ENCODE measurements around the gene NDUFC1.
"Not testable (repeated sequence)": the region's sequence is repeated elsewhere in the genome, so short reads cannot be mapped to it uniquely, and the experiment has no call there.

NDUFC1 gene

DNA sequence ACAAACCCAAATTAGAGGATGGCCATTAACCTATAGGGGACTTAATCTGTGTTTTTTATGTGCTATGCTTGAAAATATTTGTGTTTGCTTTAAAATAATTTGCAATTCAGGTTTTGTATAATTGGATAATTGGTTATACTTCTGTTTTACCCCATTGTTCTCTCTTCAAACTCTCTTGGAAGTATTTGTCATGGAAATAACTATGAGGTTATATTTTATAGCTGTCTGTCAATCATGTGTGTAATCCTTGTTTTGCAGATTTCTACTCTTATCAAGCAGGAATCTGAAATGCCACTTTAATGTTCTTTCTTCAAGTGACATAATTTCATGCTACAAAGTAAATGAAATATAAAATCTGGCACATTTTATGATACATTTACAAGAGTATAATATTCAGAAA lies 15.4 kb upstream of the NDUFC1 start:
- Histone ChIP-seq H3K9ac (ENCODE audit: low read depth in 1 of 2, low read length in 2 of 2) (no peak overlapping the region), H3K27ac (ENCODE audit: low read depth, low read length) (no peak overlapping the region), H3K27me3 (ENCODE audit: control insufficient read depth in 1 of 2, insufficient read depth in 2 of 2, low read length in 2 of 2) (no peaks in the 10 kb centered on the region), H3K9me3 (ENCODE audit: control insufficient read depth in 1 of 2, low read length in 2 of 2) (no peaks in the 10 kb centered on the region), H3K4me3 (ENCODE audit: low read depth in 1 of 2, low read length in 2 of 2) (no peak overlapping the region), H3K36me3 (ENCODE audit: control insufficient read depth in 1 of 2, insufficient read depth in 2 of 2, low read length in 2 of 2) (no peaks in the 10 kb centered on the region), H3K4me1 (ENCODE audit: control insufficient read depth in 1 of 2, insufficient read depth in 2 of 2, low read length in 2 of 2) (peaks cover 6 to 18% of the 10 kb centered on the region in 2 donors)

DNA sequence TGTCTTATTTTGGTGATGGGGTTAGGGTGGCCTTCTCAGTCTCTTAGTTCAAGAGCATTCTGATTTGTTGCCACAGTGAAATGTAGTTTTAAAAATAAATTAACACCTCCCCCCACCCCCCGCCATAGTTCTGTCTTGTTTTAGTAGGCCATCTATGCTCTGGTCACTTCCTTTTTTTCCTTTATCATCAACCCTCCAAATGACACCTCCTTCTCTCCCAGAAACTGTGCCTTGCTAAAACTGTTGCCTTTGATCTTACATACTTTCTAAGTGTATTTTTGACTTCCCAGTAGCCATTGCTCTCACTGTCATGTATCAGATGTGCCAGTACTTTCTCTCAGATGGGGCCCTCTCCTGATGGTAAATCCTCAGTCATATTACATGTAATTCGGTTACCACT lies 14.5 kb upstream of the NDUFC1 start:
- H3K9ac ChIP-seq (ENCODE audit: low read depth in 1 of 2, low read length in 2 of 2), result no peak overlapping the region
- H3K27me3 ChIP-seq (ENCODE audit: control insufficient read depth in 1 of 2, insufficient read depth in 2 of 2, low read length in 2 of 2), result no peaks in the 10 kb centered on the region
- no peaks in the 10 kb centered on the region for H3K9me3 ChIP-seq (ENCODE audit: control insufficient read depth in 1 of 2, low read length in 2 of 2)
- H3K4me3 ChIP-seq (ENCODE audit: low read depth in 1 of 2, low read length in 2 of 2), result no peak overlapping the region
- H3K4me1 ChIP-seq (ENCODE audit: control insufficient read depth in 1 of 2, insufficient read depth in 2 of 2, low read length in 2 of 2), result peaks cover 6 to 20% of the 10 kb centered on the region in 2 donors
- no peaks in the 10 kb centered on the region for H3K36me3 ChIP-seq (ENCODE audit: control insufficient read depth in 1 of 2, insufficient read depth in 2 of 2, low read length in 2 of 2)
- no peak overlapping the region for H3K27ac ChIP-seq (ENCODE audit: low read depth, low read length)

DNA sequence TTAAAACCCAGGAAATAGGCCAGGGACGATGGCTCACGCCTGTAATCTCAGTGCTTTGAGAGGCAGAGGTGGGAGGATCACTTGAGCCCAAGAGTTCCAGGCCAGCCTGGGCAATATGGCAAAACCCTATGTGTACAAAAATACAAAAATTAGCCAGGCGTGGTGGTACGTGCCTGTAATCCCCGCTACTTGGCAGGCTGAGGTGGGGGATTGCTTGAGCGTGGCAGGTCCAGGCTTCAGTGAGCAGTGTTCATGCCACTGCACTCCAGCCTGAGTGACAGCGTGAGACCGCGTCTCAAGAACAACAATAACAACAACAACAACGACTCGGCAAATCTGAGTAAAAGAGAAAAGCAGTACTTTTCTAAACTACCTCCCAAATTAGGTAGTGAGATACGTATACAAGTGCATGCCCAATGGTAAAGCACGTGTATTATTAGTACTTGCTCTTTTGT lies 13.0 kb upstream of the NDUFC1 start:
- Histone ChIP-seq H3K4me3 (ENCODE audit: low read depth in 1 of 2, low read length in 2 of 2) (no peak overlapping the region), H3K9me3 (ENCODE audit: control insufficient read depth in 1 of 2, low read length in 2 of 2) (no peaks in the 10 kb centered on the region), H3K27me3 (ENCODE audit: control insufficient read depth in 1 of 2, insufficient read depth in 2 of 2, low read length in 2 of 2) (no peaks in the 10 kb centered on the region), H3K9ac (ENCODE audit: low read depth in 1 of 2, low read length in 2 of 2) (no peak overlapping the region), H3K36me3 (ENCODE audit: control insufficient read depth in 1 of 2, insufficient read depth in 2 of 2, low read length in 2 of 2) (no peaks in the 10 kb centered on the region), H3K4me1 (ENCODE audit: control insufficient read depth in 1 of 2, insufficient read depth in 2 of 2, low read length in 2 of 2) (peaks cover 6 to 21% of the 10 kb centered on the region in 2 donors), H3K27ac (ENCODE audit: low read depth, low read length) (no peak overlapping the region)

DNA sequence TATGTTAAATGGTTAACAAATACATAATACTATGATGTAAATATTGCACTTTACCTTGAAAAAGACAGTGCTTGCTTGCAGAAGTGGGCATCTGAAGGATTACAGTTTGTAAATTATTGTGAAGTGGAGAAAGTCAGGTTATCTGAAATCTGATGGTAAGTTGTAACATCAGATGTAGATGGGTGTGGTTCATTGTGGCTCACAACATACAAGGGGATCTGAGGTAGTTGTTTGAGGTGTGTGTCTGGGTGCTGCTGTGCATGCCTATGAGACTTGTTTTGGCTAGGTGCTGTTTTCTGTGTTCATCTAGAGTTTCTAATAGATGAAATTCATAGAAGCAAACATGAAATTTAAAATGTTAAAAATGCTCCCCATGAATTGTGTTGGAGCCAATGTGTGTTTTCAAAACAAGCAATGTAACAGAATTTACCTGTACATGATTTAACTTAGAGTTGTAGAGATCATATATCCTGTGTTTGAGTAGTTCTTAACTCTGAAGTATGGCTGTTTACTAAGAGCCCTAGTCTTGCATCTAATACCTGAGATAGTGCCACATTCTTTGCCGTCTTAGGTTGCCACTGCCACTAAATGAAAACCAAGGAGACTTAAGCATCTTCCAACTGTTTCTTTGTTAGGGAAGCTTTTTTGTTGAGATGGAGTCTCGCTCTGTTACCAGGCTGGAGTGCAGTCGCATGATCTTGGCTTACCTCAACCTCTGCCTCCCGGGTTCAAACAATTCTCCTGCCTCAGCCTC lies 11.9 kb upstream of the NDUFC1 start:
- Histone ChIP-seq H3K9ac (ENCODE audit: low read depth in 1 of 2, low read length in 2 of 2) (no peak overlapping the region), H3K4me1 (ENCODE audit: control insufficient read depth in 1 of 2, insufficient read depth in 2 of 2, low read length in 2 of 2) (peaks cover 6 to 15% of the 10 kb centered on the region in 2 donors), H3K36me3 (ENCODE audit: control insufficient read depth in 1 of 2, insufficient read depth in 2 of 2, low read length in 2 of 2) (no peaks in the 10 kb centered on the region), H3K4me3 (ENCODE audit: low read depth in 1 of 2, low read length in 2 of 2) (no peak overlapping the region), H3K27ac (ENCODE audit: low read depth, low read length) (no peak overlapping the region), H3K9me3 (ENCODE audit: control insufficient read depth in 1 of 2, low read length in 2 of 2) (no peaks in the 10 kb centered on the region), H3K27me3 (ENCODE audit: control insufficient read depth in 1 of 2, insufficient read depth in 2 of 2, low read length in 2 of 2) (no peaks in the 10 kb centered on the region)

- H3K9me3 ChIP-seq (ENCODE audit: control insufficient read depth in 1 of 2, low read length in 2 of 2); H3K9ac ChIP-seq (ENCODE audit: low read depth in 1 of 2, low read length in 2 of 2); H3K27ac ChIP-seq (ENCODE audit: low read depth, low read length); H3K27me3 ChIP-seq (ENCODE audit: control insufficient read depth in 1 of 2, insufficient read depth in 2 of 2, low read length in 2 of 2); H3K4me3 ChIP-seq (ENCODE audit: low read depth in 1 of 2, low read length in 2 of 2); H3K36me3 ChIP-seq (ENCODE audit: control insufficient read depth in 1 of 2, insufficient read depth in 2 of 2, low read length in 2 of 2): not testable (repeated sequence)
- H3K4me1 ChIP-seq (ENCODE audit: control insufficient read depth in 1 of 2, insufficient read depth in 2 of 2, low read length in 2 of 2), result peaks cover 6 to 15% of the 10 kb centered on the region in 2 donors
These were observed 11.1 kb upstream of the NDUFC1 start for GRCh38 chr4:139313414-139313813.

- no peaks in the 10 kb centered on the region for H3K27me3 ChIP-seq (ENCODE audit: control insufficient read depth in 1 of 2, insufficient read depth in 2 of 2, low read length in 2 of 2)
- H3K9ac ChIP-seq (ENCODE audit: low read depth in 1 of 2, low read length in 2 of 2), result no peak overlapping the region
- no peak overlapping the region for H3K27ac ChIP-seq (ENCODE audit: low read depth, low read length)
- no peak overlapping the region for H3K4me3 ChIP-seq (ENCODE audit: low read depth in 1 of 2, low read length in 2 of 2)
- no peaks in the 10 kb centered on the region for H3K36me3 ChIP-seq (ENCODE audit: control insufficient read depth in 1 of 2, insufficient read depth in 2 of 2, low read length in 2 of 2)
- H3K4me1 ChIP-seq (ENCODE audit: control insufficient read depth in 1 of 2, insufficient read depth in 2 of 2, low read length in 2 of 2), result peaks cover 6 to 15% of the 10 kb centered on the region in 2 donors
- H3K9me3 ChIP-seq (ENCODE audit: control insufficient read depth in 1 of 2, low read length in 2 of 2), result no peaks in the 10 kb centered on the region
These were observed 10.5 kb upstream of the NDUFC1 start for GRCh38 chr4:139312552-139313332.

DNA sequence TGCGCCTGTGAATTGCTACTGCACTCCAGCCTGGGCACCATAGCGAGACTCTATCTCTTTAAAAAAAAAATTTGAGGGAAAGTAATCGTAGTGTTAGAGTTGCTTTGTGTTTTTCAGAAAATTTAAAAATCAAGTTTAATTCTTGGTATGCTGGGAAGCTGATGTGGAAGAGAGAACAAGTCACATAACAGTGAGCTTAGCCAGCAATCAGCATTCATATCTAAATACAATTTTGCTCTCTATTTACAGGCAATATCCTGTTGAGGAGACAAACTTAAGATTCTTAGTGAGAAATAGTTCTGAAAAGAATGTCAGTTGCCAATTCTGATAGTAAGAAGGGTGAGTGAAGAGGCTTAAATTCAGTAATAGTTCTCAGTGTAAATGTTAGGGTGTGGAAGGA lies 9.6 kb upstream of the NDUFC1 start:
- Histone ChIP-seq H3K9ac (ENCODE audit: low read depth in 1 of 2, low read length in 2 of 2) (no peak overlapping the region), H3K4me3 (ENCODE audit: low read depth in 1 of 2, low read length in 2 of 2) (no peak overlapping the region), H3K27ac (ENCODE audit: low read depth, low read length) (no peak overlapping the region), H3K9me3 (ENCODE audit: control insufficient read depth in 1 of 2, low read length in 2 of 2) (no peaks in the 10 kb centered on the region), H3K4me1 (ENCODE audit: control insufficient read depth in 1 of 2, insufficient read depth in 2 of 2, low read length in 2 of 2) (peaks cover 6 to 15% of the 10 kb centered on the region in 2 donors), H3K27me3 (ENCODE audit: control insufficient read depth in 1 of 2, insufficient read depth in 2 of 2, low read length in 2 of 2) (no peaks in the 10 kb centered on the region), H3K36me3 (ENCODE audit: control insufficient read depth in 1 of 2, insufficient read depth in 2 of 2, low read length in 2 of 2) (no peaks in the 10 kb centered on the region)

DNA sequence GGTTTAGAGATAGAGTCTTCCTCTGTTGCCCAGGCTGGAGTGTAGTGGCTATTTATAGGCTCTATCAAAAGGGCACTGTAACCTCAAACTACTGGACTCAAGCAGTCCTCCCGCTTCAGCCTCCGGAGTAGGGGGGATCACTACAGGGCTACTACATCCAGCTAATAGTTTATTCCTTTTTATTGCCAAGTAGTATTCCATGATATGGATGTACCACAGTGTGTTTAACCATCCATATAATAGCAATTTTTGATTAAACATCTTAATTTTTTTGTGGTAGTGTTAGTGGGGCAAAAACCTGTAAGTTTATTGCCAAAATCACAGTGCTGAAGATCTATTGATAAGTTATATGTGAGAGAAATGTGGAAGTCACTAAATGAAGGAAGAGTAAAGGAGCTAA lies 2.6 kb upstream of the NDUFC1 start:
- H3K9me3 ChIP-seq (ENCODE audit: control insufficient read depth in 1 of 2, low read length in 2 of 2), result no peaks in the 10 kb centered on the region
- H3K36me3 ChIP-seq (ENCODE audit: control insufficient read depth in 1 of 2, insufficient read depth in 2 of 2, low read length in 2 of 2), result peaks cover 0 to 5% of the 10 kb centered on the region in 2 donors
- H3K27ac ChIP-seq (ENCODE audit: low read depth, low read length), result no peak overlapping the region
- peaks cover 12 to 18% of the 10 kb centered on the region in 2 donors for H3K4me1 ChIP-seq (ENCODE audit: control insufficient read depth in 1 of 2, insufficient read depth in 2 of 2, low read length in 2 of 2)
- H3K9ac ChIP-seq (ENCODE audit: low read depth in 1 of 2, low read length in 2 of 2), result no peak overlapping the region
- H3K27me3 ChIP-seq (ENCODE audit: control insufficient read depth in 1 of 2, insufficient read depth in 2 of 2, low read length in 2 of 2), result no peaks in the 10 kb centered on the region
- no peak overlapping the region for H3K4me3 ChIP-seq (ENCODE audit: low read depth in 1 of 2, low read length in 2 of 2)

DNA sequence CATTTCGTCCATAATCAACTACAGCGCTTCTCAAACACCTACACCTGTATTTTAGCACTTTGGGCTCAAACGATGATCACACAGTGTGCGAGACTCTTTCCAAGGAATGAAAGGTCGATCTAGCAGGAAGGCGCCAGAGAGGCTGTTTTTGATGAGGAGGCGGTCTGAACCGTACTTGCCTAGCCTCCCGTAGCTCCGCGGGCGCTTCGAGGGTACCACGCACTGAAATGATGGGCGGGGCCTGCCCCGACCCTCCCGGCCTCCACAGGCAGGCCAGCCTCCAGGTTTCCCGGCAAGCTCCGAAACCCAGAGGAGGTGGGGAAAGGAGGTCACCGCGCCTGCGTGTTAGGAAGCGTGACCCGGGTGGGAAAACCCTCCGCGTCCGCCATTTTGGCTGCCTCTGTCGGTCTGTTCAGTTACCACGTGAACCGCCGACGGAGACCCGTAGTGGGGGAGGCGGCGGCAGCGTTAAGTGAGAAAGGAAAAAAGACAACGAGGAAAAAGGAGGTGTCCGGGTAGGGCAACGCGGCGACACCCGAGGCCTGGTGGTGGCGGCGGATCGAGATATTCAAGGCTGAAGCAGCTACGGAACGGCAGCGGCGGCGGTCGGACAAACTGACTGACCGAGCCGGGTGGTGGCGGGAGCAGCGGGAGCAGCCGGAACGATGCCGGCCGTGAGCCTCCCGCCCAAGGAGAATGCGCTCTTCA lies 1.0 kb downstream of the NDUFC1 start, which contains the start of gene NAA15:
NAA15 (plus strand) TSS at position 393 of the 708 bp plus-strand sequence; CDS start at position 666, 273 bp downstream.
- Histone ChIP-seq H3K27me3 (ENCODE audit: control insufficient read depth in 1 of 2, insufficient read depth in 2 of 2, low read length in 2 of 2) (no peaks in the 10 kb centered on the region), H3K4me1 (ENCODE audit: control insufficient read depth in 1 of 2, insufficient read depth in 2 of 2, low read length in 2 of 2) (peaks cover 18 to 22% of the 10 kb centered on the region in 2 donors), H3K27ac (ENCODE audit: low read depth, low read length) (peak within 1 kb of the TSS; percentile 87), H3K9ac (ENCODE audit: low read depth in 1 of 2, low read length in 2 of 2) (peak within 1 kb of the TSS; percentile 93 to 94), H3K36me3 (ENCODE audit: control insufficient read depth in 1 of 2, insufficient read depth in 2 of 2, low read length in 2 of 2) (peaks cover 0 to 5% of the 10 kb centered on the region in 2 donors), H3K4me3 (ENCODE audit: low read depth in 1 of 2, low read length in 2 of 2) (peak within 1 kb of the TSS; percentile 93 to 99), H3K9me3 (ENCODE audit: control insufficient read depth in 1 of 2, low read length in 2 of 2) (no peaks in the 10 kb centered on the region)
